ENCODE results near the gene CLPSL1.
"Not testable (repeated sequence)": the region's sequence is repeated elsewhere in the genome, so short reads cannot be mapped to it uniquely, and the experiment has no call there.

Gene CLPSL1, protein sequence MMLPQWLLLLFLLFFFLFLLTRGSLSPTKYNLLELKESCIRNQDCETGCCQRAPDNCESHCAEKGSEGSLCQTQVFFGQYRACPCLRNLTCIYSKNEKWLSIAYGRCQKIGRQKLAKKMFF

DNA sequence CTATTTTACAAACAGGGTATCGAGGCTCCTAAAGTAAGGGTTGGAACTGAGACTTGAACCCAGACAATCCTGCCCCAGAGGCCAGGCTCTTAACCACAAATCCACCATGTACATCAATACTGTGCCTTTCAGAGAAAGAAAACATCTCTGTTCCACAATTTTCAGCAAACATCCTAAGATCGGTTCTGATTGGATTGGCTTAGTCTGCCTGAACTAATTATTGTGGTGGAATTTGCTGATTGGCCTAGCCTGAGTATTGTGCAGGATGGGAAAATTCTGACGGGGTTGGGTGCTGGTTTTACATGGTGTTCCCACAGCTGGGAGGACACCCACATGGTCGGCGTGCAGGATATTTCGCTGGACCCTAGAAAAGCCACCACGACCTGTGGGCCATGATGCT is at the start of gene CLPSL1:
TSS of gene CLPSL1 (plus strand) at position 301 of the 400 bp plus-strand sequence. CDS start at position 393, 92 bp downstream.
- DNase-seq: no peak

DNA sequence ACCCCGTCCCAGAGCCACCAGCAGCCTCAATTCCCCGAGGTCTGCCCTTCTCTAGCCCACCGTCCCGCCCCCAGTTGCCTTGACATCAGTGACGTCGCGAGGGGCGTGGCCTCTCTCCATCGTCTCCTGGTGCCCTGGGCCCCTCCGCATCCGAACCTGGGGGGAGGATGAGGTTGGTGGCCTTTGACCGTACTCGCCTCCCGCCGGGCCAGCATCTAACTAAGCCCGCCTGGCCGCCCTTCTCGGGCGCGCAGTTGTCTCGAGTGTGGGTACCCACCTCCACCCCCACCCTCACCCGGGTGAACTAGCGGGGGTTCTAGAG is 49.4 kb upstream of the CLPSL1 start:
- DNase-seq: peak; percentile 88

DNA sequence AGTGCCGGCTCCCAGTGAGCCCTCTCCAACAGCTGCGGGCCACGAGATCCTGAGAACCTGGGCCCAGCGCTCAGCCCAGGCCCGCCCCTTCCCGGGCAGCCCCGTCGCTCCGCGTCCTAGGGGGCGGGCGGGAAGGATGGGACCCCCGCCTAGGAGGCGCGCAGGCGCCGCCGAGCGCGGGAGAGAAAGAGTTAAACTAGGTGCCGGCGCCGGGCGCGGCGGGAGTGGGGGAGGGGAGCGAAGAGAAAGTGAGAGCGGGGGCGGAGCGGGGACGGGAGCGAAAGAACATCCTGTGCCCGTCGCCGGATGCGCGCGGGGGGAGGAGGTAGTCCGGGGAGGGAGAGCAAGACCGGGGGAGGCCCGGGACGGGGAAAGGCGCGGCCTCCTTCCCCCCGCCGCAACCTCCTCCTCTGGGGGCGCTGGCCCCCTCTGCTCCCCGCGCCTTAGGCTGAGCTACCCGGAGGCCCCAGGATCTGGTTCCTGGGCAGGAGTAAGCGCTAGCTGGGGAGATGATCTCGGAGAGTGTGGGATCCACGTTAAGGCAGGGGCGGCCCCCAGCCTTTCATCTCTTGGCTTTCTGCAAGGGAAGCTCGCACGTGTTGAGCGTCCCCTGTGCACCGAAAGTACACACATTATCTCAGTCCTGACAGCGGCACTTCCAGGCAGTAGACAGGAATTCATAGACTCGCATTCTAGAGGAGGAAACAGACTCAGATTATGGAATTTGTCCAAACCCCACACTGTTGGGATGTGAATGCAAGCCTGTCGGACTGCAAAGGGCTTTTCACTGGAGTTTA is 48.9 kb upstream of the CLPSL1 start:
- DNase-seq: peak; percentile 89

DNA sequence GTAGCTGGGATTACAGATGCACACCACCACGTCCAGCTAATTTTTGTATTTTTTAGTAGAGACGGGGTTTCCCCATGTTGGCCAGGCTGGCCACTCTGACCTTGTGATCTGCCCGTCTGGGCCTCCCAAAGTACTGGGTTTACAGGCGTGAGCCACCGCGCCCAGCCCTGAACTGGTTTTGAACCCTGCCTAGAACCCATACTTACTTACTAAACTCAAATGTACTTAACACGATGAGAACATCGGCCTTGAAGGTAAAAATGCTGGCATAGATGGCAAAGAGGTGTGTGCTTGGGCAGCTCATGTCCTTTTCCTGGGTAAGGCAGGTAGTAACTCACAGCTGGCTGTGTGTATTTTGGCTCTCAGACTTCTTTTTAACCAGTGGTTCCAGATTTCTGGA is 47.2 kb upstream of the CLPSL1 start:
- DNase-seq: peak; percentile 7

DNA sequence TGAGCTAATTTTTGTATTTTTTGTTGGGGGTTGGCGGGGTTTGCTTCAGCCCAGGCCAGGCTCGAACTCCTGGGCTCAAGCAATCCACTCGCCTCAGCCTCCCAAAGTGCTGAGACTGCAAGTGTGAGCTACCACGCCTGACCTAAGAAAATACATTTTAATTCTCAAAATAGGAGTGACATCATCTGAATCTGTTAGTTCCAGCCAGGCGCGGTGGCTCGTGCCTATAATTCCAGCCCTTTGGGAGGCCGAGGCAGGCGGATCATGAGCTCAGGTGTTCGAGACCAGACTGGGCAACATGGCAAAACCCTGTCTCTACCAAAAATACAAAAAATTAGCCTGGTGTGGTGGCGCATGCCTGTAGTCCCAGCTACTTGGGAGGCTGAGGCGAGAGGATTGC is 46.5 kb upstream of the CLPSL1 start:
- not testable (repeated sequence) for DNase-seq

DNA sequence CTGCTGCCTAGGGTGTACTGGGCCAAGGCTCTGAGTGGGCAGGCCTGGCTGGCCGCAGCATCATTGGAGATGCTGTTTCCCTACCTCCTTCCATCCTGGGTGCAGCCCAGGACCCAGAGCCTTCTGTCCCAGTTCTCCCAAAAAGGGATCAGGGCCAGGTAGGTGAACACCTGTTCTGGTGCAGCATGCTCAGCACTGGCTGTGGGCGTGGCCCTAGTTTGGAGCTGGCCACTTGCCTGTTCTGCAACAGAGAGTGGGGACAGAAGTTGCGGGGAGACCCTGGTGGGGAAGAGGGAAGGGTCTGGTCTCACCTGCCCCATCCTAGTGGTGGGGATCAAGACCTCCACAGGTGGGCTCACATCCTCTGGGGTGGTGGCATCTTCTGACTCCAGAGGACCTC is 45.4 kb upstream of the CLPSL1 start:
- DNase-seq: no peak

DNA sequence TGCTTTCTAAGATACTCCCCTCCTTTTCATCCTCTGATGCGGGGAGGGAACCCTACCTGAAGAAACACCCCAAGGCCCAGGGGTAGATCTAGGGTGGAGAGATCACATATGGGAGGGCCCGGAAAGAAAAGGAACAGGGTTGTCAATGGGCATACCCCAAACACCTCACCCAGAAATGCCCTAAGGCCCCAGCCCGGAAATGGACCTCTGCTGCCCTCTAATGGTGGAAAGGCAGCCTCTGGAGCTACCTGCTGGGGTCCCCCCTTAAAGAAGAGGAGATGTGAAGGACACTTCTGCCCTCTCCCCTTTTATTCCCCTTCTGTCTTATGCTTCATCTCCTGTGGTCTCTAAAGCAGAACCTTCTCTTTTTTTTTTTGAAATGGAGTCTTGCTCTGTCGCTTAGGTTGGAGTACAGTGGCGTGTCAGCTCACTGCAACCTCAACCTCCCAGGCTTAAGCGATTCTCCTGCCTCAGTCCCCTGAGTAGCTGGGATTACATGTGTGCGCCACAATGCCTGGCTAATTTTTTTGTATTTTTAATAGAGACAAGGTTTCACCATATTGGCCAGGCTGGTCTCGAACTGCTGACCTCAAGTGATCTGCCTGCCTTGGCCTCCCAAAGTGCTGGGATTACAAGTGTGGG is 44.4 kb upstream of the CLPSL1 start:
- peak; percentile 62 for DNase-seq

DNA sequence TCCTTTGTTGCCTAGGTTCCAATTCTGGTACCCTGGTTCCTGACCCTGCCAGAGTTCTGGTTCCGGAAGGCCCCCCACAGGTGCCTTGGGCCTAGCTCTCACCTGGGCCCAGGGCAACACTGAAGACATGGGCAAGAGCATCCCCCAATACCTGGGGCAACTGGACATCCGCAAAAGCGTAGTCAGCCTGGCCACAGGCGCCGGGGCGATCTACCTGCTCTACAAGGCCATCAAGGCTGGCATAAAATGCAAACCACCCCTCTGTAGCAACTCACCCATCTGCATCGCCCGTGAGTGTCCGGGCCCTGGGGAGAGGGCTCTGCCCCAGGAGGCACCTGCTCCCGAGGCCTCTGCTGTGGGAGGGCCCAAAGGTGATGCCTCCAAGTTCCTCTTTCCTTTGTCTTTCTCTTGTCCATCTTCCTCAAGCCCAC is 43.8 kb upstream of the CLPSL1 start, which contains the start of gene ARMC12:
TSS of gene ARMC12 (plus strand) at position 51 of the 431 bp plus-strand sequence. CDS start at position 128, 77 bp downstream.
- DNase-seq: no peak

DNA sequence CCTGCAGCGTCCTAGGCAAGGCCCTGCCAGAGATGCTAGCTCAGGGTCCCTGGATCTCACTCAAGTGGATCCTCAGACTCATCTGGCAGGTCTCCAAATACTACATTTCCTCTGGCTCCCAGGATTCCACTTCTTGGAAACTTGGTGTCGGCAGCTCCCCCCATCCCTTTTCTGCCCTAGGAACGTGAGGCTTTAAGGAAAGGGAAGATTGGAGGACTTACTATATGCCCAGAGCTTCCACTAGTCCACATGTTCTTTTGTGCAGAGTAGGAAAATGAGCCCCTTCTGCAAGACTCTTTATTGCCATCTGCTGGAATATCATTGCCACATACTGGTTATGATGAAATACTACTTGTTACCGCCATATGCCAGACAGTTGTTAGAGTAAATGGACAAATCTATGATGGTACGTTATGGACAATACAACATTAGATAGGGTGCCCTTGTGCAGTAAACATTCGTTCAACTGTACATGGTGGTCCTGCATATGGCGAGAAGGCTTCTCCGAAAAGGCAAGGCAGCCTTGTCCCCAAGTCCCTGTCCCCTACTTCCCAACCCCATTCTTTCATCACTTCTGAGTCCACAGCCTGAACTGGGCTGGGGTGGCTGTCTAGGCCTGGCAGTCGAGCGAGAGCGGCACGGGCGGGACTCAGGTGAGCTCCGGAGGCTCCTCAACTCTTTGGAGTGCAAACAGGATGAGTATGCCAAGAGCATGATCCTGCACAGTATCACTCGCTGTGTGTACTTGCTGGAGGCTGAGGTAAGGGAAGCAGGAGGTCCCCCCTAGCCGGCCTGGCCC is 43.2 kb upstream of the CLPSL1 start:
- DNase-seq: peak; percentile 93

DNA sequence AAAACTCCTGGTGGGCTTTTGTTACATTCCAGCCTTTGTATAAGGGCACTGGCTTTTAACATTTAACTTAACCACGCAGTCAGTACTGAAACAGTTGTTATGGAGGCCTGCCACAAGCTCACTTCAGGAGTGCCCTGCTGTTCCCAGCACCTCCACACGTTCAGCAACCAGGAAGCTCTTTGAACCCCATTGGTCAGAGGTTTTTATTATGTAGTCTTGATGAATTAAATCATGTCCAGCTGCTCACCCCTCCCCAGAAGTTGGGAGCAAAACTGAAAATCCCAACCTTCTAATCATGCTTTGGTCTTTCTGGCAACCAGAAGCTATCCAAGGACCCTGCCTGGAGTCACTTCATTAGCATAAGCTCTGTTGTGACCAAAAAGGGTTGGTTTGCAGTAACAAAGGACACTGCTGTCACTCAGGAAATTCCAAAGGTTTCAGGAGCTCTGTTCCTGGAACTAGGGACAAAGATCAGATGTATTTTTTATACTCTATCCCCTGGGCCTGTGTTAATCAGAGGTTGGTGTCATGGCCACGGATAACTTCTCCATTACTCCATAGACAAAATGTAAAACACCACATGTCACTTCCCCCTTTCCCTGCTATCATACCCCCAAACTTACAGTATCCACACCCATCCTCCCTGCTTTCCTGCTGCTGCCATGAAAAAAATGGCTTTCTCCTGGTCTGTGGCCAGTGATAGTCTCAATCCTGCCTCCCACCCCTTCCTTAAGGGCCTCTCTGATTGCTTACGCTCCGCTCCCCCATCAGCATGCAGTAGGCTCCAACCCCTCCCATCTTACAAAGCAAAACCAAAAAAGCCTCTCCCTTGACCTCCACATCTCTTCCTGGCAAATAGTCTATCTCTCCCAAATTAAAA is 40.9 kb upstream of the CLPSL1 start:
- no peak for DNase-seq

DNA sequence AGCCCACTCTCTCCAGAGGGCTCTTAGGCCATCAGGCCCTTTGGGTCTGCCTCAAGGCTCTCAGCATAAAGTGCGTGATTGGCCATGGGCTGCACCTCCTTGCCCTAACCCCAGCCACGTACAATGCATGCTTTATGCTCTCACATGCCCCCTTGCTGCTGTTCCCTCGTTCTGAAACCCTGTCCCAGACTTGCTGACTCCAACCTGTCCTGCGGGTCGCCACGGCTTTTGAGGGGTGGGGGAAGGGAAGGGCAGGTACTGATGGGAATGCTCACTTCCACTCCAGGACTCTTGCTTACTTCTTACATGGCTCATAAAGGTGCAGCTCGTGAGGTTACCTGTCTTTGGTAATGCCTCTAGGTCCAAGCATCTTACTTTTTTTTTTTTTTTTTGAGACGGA is 38.0 kb upstream of the CLPSL1 start:
- no peak for DNase-seq

DNA sequence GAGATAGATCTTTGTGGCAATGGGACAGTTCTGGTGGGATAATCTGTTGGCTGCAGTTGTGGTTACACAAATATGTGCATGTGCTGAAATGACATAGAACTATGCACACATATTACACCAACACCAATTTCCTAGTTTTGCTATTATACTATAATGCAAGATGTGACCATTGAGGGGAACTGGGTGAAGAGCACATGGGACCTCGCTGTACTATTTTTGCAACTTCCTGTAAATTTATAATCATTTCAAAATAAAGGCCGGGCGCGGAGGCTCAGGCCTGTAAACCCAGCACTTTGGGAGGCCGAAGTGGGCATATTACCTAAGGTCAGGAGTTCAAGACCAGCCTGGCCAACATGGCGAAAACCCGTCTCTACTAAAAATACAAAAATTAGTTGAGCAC is 35.3 kb upstream of the CLPSL1 start:
- no peak for DNase-seq

DNA sequence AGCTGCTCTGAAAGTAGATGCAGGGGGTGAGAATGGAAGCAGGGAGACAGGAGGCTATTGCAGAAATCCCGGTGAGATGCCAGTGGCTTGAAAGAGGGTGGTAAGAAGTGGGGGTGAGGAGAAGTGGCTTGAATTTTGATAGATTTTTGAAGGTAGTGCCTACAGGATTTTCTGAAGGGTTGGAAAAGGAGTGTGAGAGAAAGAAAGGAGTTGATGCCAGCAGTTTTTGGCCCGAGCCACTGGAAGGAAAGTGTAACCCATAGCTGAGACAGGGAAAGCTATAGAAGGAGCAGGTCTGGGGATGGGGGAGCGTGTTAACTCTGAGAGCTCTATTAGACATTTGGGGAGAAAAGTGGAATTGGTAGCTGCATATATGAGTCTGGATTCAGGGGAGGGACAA is 34.3 kb upstream of the CLPSL1 start:
- DNase-seq: no peak

DNA sequence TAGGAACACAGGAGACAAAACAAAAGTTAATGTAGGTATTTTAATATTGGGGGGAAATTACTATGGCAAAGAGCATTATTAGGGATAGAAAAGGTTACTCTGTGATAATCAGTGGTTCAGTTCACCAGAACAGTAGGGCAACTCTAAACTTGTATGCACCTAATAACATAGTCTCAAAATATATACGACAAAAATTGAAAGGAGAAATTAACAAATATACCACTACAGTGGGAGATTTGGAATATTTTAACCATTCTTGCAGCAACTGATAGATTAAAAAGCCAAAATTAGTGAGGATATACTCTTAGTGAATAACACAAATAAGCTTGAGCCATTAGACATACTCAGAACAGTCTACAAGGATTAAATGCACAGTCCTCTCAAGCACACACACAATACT is 32.9 kb upstream of the CLPSL1 start:
- no peak for DNase-seq

DNA sequence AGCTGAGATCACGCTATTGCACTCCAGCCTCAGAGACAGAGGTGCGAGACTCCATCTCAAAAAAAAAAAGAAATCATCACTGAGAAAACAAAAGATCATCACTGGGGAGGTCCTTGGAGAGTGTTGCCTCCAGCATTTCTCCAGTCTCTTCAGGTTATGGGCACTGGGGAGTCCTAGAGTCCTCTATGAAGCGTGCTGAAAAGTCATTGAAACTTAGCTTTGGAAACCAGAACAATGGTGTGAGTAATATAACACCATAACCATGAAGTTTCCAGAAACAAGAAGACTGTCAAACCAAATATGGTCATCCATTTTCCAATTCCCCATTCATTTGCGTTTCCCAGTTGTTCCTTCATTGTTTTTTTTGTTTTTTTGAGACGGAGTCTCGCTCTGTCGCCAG is 30.3 kb upstream of the CLPSL1 start:
- no peak for DNase-seq

DNA sequence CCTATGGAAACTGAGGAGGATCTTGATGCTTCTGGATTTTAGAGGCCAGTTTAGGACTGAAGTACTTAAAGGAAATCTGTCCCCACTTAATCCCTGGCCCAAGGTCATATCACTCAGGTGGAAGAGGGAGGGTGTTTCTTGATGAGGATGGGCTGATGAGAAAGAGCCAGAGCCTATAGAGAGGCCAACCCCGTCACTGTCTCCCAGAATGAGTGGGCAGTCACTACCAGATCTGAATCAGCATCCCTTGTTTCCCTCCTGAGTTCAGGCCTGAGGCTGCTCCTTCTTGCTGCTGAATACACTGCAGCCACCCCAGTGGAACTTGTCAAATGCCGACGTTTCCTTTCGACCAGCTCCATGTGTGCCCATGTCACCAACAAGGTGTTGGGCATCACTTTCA is 29.2 kb upstream of the CLPSL1 start:
- no peak for DNase-seq

DNA sequence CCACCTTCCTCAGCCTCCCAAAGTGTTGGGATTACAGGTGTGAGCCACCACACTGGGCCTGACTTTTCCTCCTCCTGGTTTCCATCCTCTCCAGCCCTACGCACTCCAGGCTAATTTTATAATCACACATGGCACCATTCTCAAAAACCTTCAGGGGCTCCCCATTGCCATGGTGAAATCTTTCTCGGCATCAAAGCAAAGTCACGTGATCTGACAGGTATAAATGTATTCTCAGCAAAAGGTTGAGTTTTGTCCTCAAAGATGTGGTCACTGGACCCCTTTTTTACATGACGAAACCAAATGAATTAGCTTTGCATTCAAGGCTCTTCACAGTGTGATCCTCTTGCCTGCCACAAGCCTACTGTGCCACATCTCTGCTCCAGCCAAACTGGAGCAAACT is 28.5 kb upstream of the CLPSL1 start:
- no peak for DNase-seq

DNA sequence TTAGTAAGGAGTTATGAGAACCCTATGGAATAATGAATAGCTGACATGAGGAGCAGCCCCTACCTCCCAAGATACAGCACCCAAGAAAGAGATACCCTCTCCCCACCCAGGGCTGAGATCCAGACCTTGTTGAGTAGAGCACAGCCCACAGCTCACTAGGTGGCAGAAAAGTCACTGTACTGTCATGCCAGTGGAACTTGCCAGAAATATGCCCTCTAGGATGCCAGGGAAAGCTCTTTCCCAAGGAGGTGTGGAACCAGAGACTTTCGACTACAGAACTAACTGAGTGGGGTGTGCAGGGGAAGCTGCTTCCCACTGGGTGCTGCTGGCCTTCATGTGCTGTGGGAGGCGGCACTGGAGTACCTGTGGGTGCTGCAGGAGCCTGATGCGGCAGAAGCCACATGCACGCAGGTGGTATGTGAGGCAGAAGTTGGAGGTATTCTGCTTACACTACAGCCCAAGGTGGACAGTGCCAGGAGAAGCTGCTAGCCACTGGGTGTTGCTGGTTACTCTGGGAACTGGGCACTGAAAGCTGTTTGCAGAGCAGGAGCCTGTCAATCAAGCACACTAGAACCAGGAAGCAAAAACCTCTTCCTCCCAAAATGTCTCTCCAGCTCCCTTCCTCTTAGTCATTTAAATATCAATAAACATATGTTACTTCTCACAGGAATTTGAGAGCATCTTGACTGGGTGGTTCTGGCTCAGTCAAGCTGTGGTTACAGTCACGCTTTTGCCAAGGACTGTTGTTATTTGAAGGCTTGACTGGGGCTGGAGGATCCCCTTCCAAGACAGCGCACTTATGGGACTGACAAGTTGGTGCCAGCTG is 26.2 kb upstream of the CLPSL1 start:
- DNase-seq: peak; percentile 84

DNA sequence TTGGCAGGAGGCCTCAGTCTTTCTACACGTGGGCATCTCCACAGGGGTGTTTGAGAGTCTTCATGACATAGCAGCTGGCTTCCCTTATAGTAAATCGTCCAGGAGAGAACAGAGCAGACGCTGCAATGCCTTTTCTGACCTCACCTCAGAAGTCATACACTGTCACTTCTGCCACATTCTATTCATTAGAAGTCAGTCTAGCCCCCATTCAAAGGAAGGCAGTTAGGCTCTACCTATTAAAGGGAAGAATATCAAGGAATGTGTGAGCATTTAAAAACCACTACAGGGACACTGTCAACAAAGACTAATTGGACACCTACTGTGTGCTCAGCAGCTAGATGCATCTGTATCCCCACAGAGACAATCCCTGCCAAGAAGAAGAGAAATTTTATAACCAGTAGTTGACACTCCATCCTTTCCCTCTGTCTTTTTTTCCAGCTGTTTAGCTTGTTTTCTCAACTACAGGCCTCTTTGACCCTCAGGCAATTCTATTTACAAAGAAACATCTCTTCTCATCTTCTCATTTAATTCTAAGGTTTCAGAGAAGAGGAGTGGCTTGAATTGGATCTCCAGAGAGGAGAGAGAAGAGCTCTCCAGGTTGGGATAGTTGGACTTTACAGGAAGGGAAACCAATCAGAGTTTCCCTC is 25.4 kb upstream of the CLPSL1 start:
- no peak for DNase-seq

DNA sequence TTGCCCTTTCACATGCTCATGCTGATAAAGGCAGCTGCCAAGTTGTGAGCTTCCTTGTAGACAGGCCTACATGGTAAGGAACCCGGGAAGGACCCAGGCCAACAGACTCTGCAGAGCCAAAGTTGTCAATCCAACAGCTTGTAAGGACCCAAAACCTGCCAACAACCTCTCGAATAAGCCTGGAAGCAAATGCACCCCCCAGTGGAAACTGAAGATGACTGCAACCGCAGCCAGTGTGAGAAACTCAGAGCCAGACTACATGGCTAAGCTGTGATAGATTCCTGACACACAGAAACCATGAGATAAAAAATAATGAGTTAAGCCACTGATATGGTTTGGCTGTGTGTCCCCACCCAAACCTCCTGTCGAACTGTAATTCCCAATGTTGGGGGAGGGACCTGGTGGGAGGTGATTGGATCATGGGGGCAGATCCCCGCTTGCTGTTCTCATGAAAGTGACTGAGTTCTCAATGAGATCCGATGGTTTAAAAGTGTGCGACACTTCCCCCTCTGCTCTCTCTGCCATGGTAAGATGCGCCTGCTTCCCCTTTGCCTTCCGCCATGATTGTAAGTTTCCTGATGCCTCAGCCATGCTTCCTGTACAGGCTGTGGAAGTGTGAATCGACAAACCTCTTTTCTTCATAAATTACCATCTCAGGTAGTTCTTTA is 23.2 kb upstream of the CLPSL1 start:
- no peak for DNase-seq

All from NCI-H2171 treated with DMSO at 0.1 percent for 48 hours (cell line).